H9 (cell line): ENCODE results near the gene TMEM120B. TPM values are rescaled to one million over a fixed set of nuclear protein-coding genes. Genes with fewer than 3 reads are reported as not detected.

Source experiments
- DNase-seq: peaks from one replicate; pipeline ENCODE4 v3.0.0-alpha.2; 2017
- H2AFZ ChIP-seq: one replicate; pipeline ENCODE4 v1.6.1; 2013; ENCODE audit warnings: mild to moderate bottlenecking, low read length, control low read depth, moderate library complexity
- H2AK5ac ChIP-seq: 2 replicates; pipeline ENCODE4 v1.6.1; 2013; ENCODE audit warnings: low read length, control low read depth, mixed read lengths; ENCODE audit not compliant: insufficient read length
- H2BK120ac ChIP-seq: one replicate; pipeline ENCODE4 v1.6.1; 2013; ENCODE audit warnings: low read depth, mild to moderate bottlenecking, low read length, control low read depth, inconsistent platforms; ENCODE audit not compliant: poor library complexity, severe bottlenecking
- H2BK12ac ChIP-seq: 2 replicates; pipeline ENCODE4 v1.6.1; 2013; ENCODE audit warnings: low read length, control low read depth, mixed read lengths, low read depth; ENCODE audit not compliant: insufficient read length
- H2BK15ac ChIP-seq: 2 replicates; pipeline ENCODE4 v1.6.1; 2013; ENCODE audit warnings: low read depth, low read length, control low read depth
- H2BK20ac ChIP-seq: one replicate; pipeline ENCODE4 v1.6.1; 2013; ENCODE audit warnings: low read depth, mild to moderate bottlenecking, low read length, control low read depth, inconsistent platforms; ENCODE audit not compliant: poor library complexity, severe bottlenecking
- H2BK5ac ChIP-seq: 2 replicates; pipeline ENCODE4 v1.6.1; 2013; ENCODE audit warnings: low read length, control low read depth, mixed read lengths; ENCODE audit not compliant: insufficient read length
- H3K14ac ChIP-seq: 2 replicates; pipeline ENCODE4 v1.6.1; 2013; ENCODE audit warnings: low read length, control low read depth; ENCODE audit not compliant: insufficient read depth
- H3K18ac ChIP-seq: 2 replicates; pipeline ENCODE4 v1.6.1; 2013; ENCODE audit warnings: low read depth, mild to moderate bottlenecking, mixed read lengths, low read length, control low read depth; ENCODE audit not compliant: insufficient read length
- H3K23ac ChIP-seq: 2 replicates; pipeline ENCODE4 v1.6.1; 2013; ENCODE audit warnings: low read length, control low read depth, mixed read lengths, low read depth; ENCODE audit not compliant: insufficient read length
- H3K23me2 ChIP-seq: 2 replicates; pipeline ENCODE4 v1.6.1; 2013; ENCODE audit warnings: low read depth, mild to moderate bottlenecking, mixed read lengths, low read length, control low read depth; ENCODE audit not compliant: insufficient read length, poor library complexity, severe bottlenecking
- H3K27ac ChIP-seq: 2 replicates; pipeline ENCODE4 v1.5.1; 2013; ENCODE audit warnings: low read length, control low read depth, mixed read lengths, low read depth; ENCODE audit not compliant: insufficient read length
- H3K27me3 ChIP-seq: 2 replicates; pipeline ENCODE4 v1.6.1; 2013; ENCODE audit warnings: low read length, control low read depth, inconsistent platforms; ENCODE audit not compliant: insufficient read depth
- H3K4ac ChIP-seq: 2 replicates; pipeline ENCODE4 v1.6.1; 2013; ENCODE audit warnings: low read depth, mild to moderate bottlenecking, control low read depth, inconsistent platforms, low read length, moderate library complexity
- H3K4me1 ChIP-seq: 2 replicates; pipeline ENCODE4 v1.6.1; 2013; ENCODE audit warnings: low read length, control low read depth, inconsistent platforms; ENCODE audit not compliant: insufficient read depth
- H3K4me2 ChIP-seq: 2 replicates; pipeline ENCODE4 v1.6.1; 2013; ENCODE audit warnings: low read length, control low read depth, mixed read lengths; ENCODE audit not compliant: insufficient read length, insufficient read depth
- H3K56ac ChIP-seq: 2 replicates; pipeline ENCODE4 v1.6.1; 2013; ENCODE audit warnings: low read depth, mild to moderate bottlenecking, mixed read lengths, low read length, control low read depth; ENCODE audit not compliant: insufficient read length
- H3K79me1 ChIP-seq: 2 replicates; pipeline ENCODE4 v1.6.1; 2013; ENCODE audit warnings: low read depth, mild to moderate bottlenecking, moderate library complexity, low read length, control low read depth, inconsistent platforms; ENCODE audit not compliant: insufficient read depth, poor library complexity, severe bottlenecking
- H3K79me2 ChIP-seq: 2 replicates; pipeline ENCODE4 v1.6.1; 2013; ENCODE audit warnings: low read length, control low read depth, inconsistent platforms; ENCODE audit not compliant: insufficient read depth
- H3K9ac ChIP-seq: 2 replicates; pipeline ENCODE4 v1.6.1; 2013; ENCODE audit warnings: low read length, control low read depth, mixed read lengths; ENCODE audit not compliant: insufficient read length; ENCODE audit errors: extremely low read depth
- H3K9me3 ChIP-seq: one replicate; pipeline ENCODE4 v1.6.1; 2013; ENCODE audit warnings: low read depth, low read length, inconsistent platforms; ENCODE audit not compliant: control insufficient read depth
- H3T11ph ChIP-seq: one replicate; pipeline ENCODE4 v1.6.1; 2013; ENCODE audit warnings: mild to moderate bottlenecking, low read length, control low read depth, inconsistent platforms
- H4K20me1 ChIP-seq: one replicate; pipeline ENCODE4 v1.6.1; 2013; ENCODE audit not compliant: control insufficient read depth, insufficient read length, insufficient read depth
- H4K5ac ChIP-seq: 2 replicates; pipeline ENCODE4 v1.6.1; 2013; ENCODE audit warnings: low read depth, mild to moderate bottlenecking, mixed read lengths, low read length, control low read depth; ENCODE audit not compliant: insufficient read length
- H4K8ac ChIP-seq: replicated peaks from 2 replicates; pipeline ENCODE4 v1.6.1; 2013; ENCODE audit warnings: low read length, control low read depth, mixed read lengths, low read depth; ENCODE audit not compliant: insufficient read length
- H4K91ac ChIP-seq: 2 replicates; pipeline ENCODE4 v1.6.1; 2013; ENCODE audit warnings: low read depth, mild to moderate bottlenecking, moderate library complexity, mixed read lengths, low read length, control low read depth; ENCODE audit not compliant: insufficient read length
- H3K27ac Mint-ChIP-seq, 3 experiments: 2 replicates in 2 of 3; 3 replicates in 1 of 3; pipeline ENCODE4 v1.8.0; 2020 to 2021; ENCODE audit warnings: mixed read lengths in 3 of 3, mild to moderate bottlenecking in 1 of 3, moderate library complexity in 1 of 3
- H3K27me3 Mint-ChIP-seq: 2 replicates; pipeline ENCODE4 v1.8.0; 2021; ENCODE audit warnings: low read depth, mild to moderate bottlenecking, moderate library complexity, mixed read lengths
- H3K36me3 Mint-ChIP-seq, 3 experiments: 2 replicates in 2 of 3; 3 replicates in 1 of 3; pipeline ENCODE4 v1.8.0; 2020 to 2021; ENCODE audit warnings: low read depth in 3 of 3, mixed read lengths in 3 of 3; ENCODE audit not compliant: insufficient read depth in 1 of 3
- H3K4me1 Mint-ChIP-seq, 2 experiments: 2 replicates each; pipeline ENCODE4 v1.8.0; 2020; ENCODE audit warnings: mixed read lengths in 2 of 2
- H3K4me3 Mint-ChIP-seq, 2 experiments: 2 replicates in 1 of 2; 3 replicates in 1 of 2; pipeline ENCODE4 v1.8.0; 2020 to 2021; ENCODE audit warnings: mild to moderate bottlenecking in 2 of 2, mixed read lengths in 2 of 2, moderate library complexity in 1 of 2
- H3K9me3 Mint-ChIP-seq, 2 experiments: 2 replicates in 1 of 2; 3 replicates in 1 of 2; pipeline ENCODE4 v1.8.0; 2020; ENCODE audit warnings: mild to moderate bottlenecking in 2 of 2, mixed read lengths in 2 of 2, moderate library complexity in 1 of 2
- CTCF ChIP-seq: fragments of 200-600 bp; sonication (generic); conservative IDR thresholded peaks from 3 replicates; pipeline ENCODE4 v1.8.0; 2021; ENCODE audit warnings: antibody characterized with exemption, mild to moderate bottlenecking
- WGBS: extraction: QIAGEN DNeasy Blood & Tissue Kit; methylation state at CpG from one replicate; pipeline ENCODE4 v1.1.7; 2013; ENCODE audit warnings: missing lambda C conversion rate, low lambda C conversion rate, mixed read lengths; ENCODE audit not compliant: insufficient read length; ENCODE audit errors: extremely low coverage; 5-methylcytosine and 5-hydroxymethylcytosine counted together
- total RNA-seq: library from RNA; stranded (reverse); gene quantifications from 2 replicates; pipeline ENCODE4 v1.2.1, GENCODE V29; 2021

TMEM120B gene
- total RNA-seq, 1 experiment from 2014 or later: 25.8 TPM

GRCh38 chr12:121774968-121775474, 62.5 kb downstream of the TMEM120B start:
- Mint-ChIP-seq H3K36me3 (peaks cover 3 to 15% (median 10%) of the 10 kb centered on the region in 3 experiments; a peak in 5 of 7 replicates), H3K27me3 (peaks cover 3% of the 10 kb centered on the region; the same call in 1 of the 2 replicates), H3K4me3 (peak overlapping the region in 1 of 2 experiments; percentile 50; a peak in 1 of 5 replicates), H3K4me1 (peaks cover 17 to 28% of the 10 kb centered on the region in 2 experiments), H3K9me3 (no peaks in the 10 kb centered on the region), H3K27ac (peak overlapping the region; percentile 44 to 87 (median 81); a peak in 5 of 7 replicates)
- H2BK120ac ChIP-seq: no peak overlapping the region
- H2BK5ac ChIP-seq: no peak overlapping the region
- no peak overlapping the region for H2BK20ac ChIP-seq
- H3K4me2 ChIP-seq: no peak overlapping the region
- no peak overlapping the region for H2BK15ac ChIP-seq
- no peak overlapping the region for H3K4ac ChIP-seq
- no peak for DNase-seq
- H4K91ac ChIP-seq: no peak overlapping the region
- H2BK12ac ChIP-seq: no peak overlapping the region
- no peak overlapping the region for H3K56ac ChIP-seq
- H4K5ac ChIP-seq: no peak overlapping the region
- H3K9ac ChIP-seq: no peak overlapping the region
- no peak overlapping the region for H3K23ac ChIP-seq
- H3K18ac ChIP-seq: no peak overlapping the region
- no peak for TF ChIP-seq CTCF
- H4K8ac ChIP-seq: no peak overlapping the region
- no peak overlapping the region for H3K14ac ChIP-seq
- no peaks in the 10 kb centered on the region for H3K79me1 ChIP-seq
- no peaks in the 10 kb centered on the region for H3K9me3 ChIP-seq
- H3K27ac ChIP-seq: no peak overlapping the region
- no peaks in the 10 kb centered on the region for H3K79me2 ChIP-seq
- WGBS: no CpG with 5 or more reads among the region's 14 CpGs
- H2AFZ ChIP-seq: no peak overlapping the region
- no peaks in the 10 kb centered on the region for H3K27me3 ChIP-seq
- no peak overlapping the region for H2AK5ac ChIP-seq
- no peaks in the 10 kb centered on the region for H3K23me2 ChIP-seq
- H3T11ph ChIP-seq: no peak overlapping the region
- H3K4me1 ChIP-seq: no peaks in the 10 kb centered on the region
- H4K20me1 ChIP-seq: peaks cover 3% of the 10 kb centered on the region
